ENCODE measurements around the gene APOL6.

APOL6 gene

DNA sequence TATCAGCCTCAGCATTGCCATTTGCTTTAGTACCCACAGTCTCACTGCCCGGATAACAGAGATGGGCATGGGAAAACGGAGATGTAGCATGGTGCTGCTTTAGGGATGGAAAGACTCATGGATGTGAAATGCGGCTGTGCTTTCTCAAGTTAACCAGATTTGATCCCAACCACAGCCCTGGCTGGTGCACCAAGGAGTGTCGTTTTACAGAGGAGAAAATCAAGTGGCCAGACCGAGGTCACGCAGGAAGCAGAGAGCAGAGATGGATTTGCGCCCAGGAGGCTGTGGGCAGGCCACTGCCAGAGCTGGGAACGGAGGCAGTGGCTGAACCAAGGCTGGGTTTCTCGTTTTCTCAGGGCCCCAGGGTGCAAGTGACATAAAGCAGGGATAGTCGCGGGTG lies 40.2 kb upstream of the APOL6 start:
- 86 to 88% methylated on average over 11 of the region's 11 CpGs for WGBS, 2 experiments
- Histone ChIP-seq H3K27ac (ENCODE audit: insufficient read depth, low read depth, low read length, poor library complexity, severe bottlenecking) (no peak overlapping the region), H3K27me3 (ENCODE audit: control insufficient read depth, insufficient read depth, low read length, poor library complexity, severe bottlenecking) (no peaks in the 10 kb centered on the region), H3K9me3 (ENCODE audit: control insufficient read depth, low read length) (no peaks in the 10 kb centered on the region), H3K4me3 (ENCODE audit: insufficient read depth, low read depth, low read length) (no peak overlapping the region), H3K4me1 (ENCODE audit: control insufficient read depth, insufficient read depth, low read length) (no peaks in the 10 kb centered on the region), H3K36me3 (ENCODE audit: control insufficient read depth, insufficient read depth, low read length) (no peaks in the 10 kb centered on the region)

DNA sequence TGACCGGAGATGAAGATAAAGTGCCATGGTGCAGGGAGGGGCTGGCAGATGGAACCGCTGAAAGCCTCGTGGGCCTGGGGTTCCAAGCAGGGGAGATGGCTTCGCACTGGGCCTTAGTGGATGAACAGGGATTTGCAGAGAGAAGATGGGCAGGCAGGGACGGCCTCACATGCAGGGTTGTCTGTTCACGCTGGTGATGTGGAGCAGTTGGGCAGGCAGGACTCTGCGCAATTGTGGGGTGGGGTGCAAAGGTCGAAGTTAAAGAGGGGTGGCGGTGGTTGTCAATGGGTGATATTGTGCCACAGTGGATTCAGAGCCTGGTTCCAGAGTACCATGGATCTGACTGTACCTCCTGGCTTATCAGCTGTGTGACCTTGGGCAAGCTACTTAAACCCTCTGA lies 39.0 kb upstream of the APOL6 start:
- Histone ChIP-seq H3K9me3 (ENCODE audit: control insufficient read depth, low read length) (no peaks in the 10 kb centered on the region), H3K4me3 (ENCODE audit: insufficient read depth, low read depth, low read length) (no peak overlapping the region), H3K27me3 (ENCODE audit: control insufficient read depth, insufficient read depth, low read length, poor library complexity, severe bottlenecking) (no peaks in the 10 kb centered on the region), H3K36me3 (ENCODE audit: control insufficient read depth, insufficient read depth, low read length) (no peaks in the 10 kb centered on the region), H3K27ac (ENCODE audit: insufficient read depth, low read depth, low read length, poor library complexity, severe bottlenecking) (no peak overlapping the region), H3K4me1 (ENCODE audit: control insufficient read depth, insufficient read depth, low read length) (no peaks in the 10 kb centered on the region)
- WGBS, 2 experiments: 92 to 93% methylated on average over 9 of the region's 9 CpGs

DNA sequence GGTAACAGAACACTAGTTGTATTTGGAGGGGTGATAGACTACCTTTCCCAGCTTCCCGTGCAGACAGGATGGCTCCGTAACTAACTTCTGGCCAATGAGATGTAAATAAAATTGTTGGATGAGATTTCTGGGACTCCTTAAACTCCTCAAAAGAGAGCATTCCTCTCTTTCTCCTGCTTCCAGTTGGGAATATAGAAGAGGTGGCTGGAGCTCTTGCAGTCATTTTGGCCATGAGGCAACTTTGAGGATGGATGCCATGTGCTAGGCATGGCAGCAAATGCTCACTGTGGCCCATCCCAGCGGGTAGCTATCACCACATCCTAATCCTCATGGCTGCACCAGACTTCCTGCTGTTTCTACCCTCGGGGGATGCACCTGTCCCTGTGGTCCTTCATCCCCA lies 38.5 kb upstream of the APOL6 start:
- H3K36me3 ChIP-seq (ENCODE audit: control insufficient read depth, insufficient read depth, low read length): no peaks in the 10 kb centered on the region
- H3K4me1 ChIP-seq (ENCODE audit: control insufficient read depth, insufficient read depth, low read length): no peaks in the 10 kb centered on the region
- no peak overlapping the region for H3K4me3 ChIP-seq (ENCODE audit: insufficient read depth, low read depth, low read length)
- H3K9me3 ChIP-seq (ENCODE audit: control insufficient read depth, low read length): no peaks in the 10 kb centered on the region
- H3K27ac ChIP-seq (ENCODE audit: insufficient read depth, low read depth, low read length, poor library complexity, severe bottlenecking): no peak overlapping the region
- no peaks in the 10 kb centered on the region for H3K27me3 ChIP-seq (ENCODE audit: control insufficient read depth, insufficient read depth, low read length, poor library complexity, severe bottlenecking)
- 87 to 92% methylated on average over 4 of the region's 4 CpGs for WGBS, 2 experiments

DNA sequence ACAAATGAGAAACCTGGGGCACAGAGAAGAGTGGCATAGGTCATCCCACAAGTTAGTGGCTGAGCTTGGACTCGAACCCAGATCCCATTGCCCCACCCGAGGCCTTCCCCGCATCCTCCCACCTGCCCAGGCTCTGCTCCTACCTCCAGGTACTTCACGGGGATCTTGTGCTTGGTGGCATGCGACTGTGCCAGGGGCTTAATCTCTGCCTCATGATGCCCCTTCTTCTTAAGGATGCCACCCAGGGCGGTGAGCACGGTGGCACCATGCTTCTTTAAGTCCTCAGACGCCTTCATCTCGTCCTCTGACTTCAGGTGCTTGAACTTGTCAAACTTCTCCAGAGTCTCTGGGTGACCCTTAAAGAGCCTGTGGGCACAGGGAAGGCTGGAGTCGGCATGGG lies 37.5 kb upstream of the APOL6 start:
- H3K36me3 ChIP-seq (ENCODE audit: control insufficient read depth, insufficient read depth, low read length): no peaks in the 10 kb centered on the region
- WGBS, 2 experiments: 83% methylated on average over 10 of the region's 10 CpGs
- no peaks in the 10 kb centered on the region for H3K4me1 ChIP-seq (ENCODE audit: control insufficient read depth, insufficient read depth, low read length)
- no peaks in the 10 kb centered on the region for H3K27me3 ChIP-seq (ENCODE audit: control insufficient read depth, insufficient read depth, low read length, poor library complexity, severe bottlenecking)
- no peak overlapping the region for H3K27ac ChIP-seq (ENCODE audit: insufficient read depth, low read depth, low read length, poor library complexity, severe bottlenecking)
- no peaks in the 10 kb centered on the region for H3K9me3 ChIP-seq (ENCODE audit: control insufficient read depth, low read length)
- H3K4me3 ChIP-seq (ENCODE audit: insufficient read depth, low read depth, low read length): no peak overlapping the region

DNA sequence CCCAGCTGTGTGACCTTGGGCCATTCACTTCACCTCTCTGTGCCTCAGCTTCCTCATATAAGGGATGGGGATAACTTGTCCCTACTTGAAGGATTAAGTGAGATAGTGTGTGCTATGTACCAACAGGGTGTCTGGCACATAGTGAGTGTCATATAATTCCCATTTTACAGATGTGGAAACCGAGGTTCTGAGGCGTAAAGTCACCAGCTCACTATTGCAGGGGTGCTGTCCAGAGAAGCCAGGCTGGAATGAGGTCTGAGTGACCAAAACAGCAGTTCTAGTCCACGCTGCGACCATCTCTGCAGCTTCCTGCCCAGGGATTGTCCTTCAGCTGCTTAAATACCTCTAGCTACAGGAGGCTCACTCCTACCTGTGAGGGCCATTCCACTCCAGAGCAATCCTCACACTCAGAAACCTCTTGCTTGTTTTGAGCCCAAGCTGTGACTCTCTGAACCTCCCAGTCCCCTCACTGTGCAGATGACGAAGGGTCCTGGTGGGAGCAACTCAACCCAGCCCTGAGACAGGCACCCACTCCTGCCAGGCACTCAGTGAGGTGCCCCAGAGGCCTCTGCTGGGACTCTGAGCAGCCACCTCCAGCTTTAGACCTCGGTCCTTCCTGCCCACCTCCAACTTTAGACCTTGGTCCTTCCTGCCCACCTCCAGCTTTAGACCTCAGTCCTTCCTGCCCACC lies 36.9 kb upstream of the APOL6 start:
- WGBS, 2 experiments: 92% methylated on average over 6 of the region's 6 CpGs
- no peaks in the 10 kb centered on the region for H3K9me3 ChIP-seq (ENCODE audit: control insufficient read depth, low read length)
- H3K27me3 ChIP-seq (ENCODE audit: control insufficient read depth, insufficient read depth, low read length, poor library complexity, severe bottlenecking): no peaks in the 10 kb centered on the region
- no peak overlapping the region for H3K27ac ChIP-seq (ENCODE audit: insufficient read depth, low read depth, low read length, poor library complexity, severe bottlenecking)
- H3K4me1 ChIP-seq (ENCODE audit: control insufficient read depth, insufficient read depth, low read length): no peaks in the 10 kb centered on the region
- H3K4me3 ChIP-seq (ENCODE audit: insufficient read depth, low read depth, low read length): no peak overlapping the region
- H3K36me3 ChIP-seq (ENCODE audit: control insufficient read depth, insufficient read depth, low read length): no peaks in the 10 kb centered on the region

DNA sequence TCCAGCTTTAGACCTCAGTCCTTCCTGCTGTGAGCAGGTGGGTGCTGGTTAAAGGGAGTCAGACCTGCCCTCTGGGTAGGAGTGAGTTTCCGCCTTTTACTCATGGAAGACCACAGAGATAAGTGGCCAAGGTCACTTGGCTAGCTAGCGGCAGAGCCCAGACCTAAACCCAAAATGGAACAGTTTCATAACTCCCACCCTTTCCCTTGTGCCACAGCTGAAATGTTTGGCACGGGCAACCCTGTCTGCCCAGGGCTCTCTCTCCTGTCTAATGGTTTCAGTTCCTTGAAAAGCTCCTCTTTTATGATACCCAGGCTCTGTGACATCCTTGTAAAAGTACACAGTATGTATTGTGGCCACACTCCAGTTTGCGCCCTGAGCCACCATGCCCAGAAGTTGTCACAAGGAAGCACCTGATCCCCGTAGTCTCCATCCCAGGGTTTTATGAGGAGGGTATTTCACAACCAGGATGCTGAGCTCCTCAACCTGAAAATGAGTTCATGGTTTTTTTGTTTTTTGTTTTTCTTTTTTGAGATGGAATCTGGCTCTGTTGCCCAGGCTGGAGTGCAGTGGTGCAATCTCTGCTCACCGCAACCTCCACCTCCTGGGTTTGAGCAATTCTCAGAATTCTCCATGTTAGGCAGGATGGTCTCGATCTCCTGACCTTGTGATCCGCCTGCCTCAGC lies 36.2 kb upstream of the APOL6 start:
- 92 to 95% methylated on average over 8 of the region's 8 CpGs for WGBS, 2 experiments
- no peaks in the 10 kb centered on the region for H3K27me3 ChIP-seq (ENCODE audit: control insufficient read depth, insufficient read depth, low read length, poor library complexity, severe bottlenecking)
- no peaks in the 10 kb centered on the region for H3K36me3 ChIP-seq (ENCODE audit: control insufficient read depth, insufficient read depth, low read length)
- H3K9me3 ChIP-seq (ENCODE audit: control insufficient read depth, low read length): no peaks in the 10 kb centered on the region
- H3K27ac ChIP-seq (ENCODE audit: insufficient read depth, low read depth, low read length, poor library complexity, severe bottlenecking): no peak overlapping the region
- no peaks in the 10 kb centered on the region for H3K4me1 ChIP-seq (ENCODE audit: control insufficient read depth, insufficient read depth, low read length)
- no peak overlapping the region for H3K4me3 ChIP-seq (ENCODE audit: insufficient read depth, low read depth, low read length)

DNA sequence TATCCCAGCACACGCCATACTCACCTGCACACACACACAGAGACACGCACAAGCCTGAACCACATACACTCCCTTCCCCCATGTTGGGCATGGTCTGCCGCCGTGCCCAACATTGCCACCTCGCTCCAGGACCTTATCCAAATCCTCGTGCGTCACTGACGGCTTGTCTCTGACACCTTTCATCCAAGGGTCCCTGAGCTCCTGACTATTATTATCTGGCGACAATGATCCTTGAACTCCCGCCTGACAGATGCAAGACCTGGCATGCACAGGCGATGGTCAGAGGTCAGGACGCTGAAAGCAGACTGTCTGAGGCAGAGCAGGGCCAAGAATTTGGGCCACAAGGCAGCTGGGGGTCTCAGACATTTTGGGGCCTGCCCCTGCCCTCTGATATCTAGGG lies 35.3 kb upstream of the APOL6 start:
- Histone ChIP-seq H3K27ac (ENCODE audit: insufficient read depth, low read depth, low read length, poor library complexity, severe bottlenecking) (no peak overlapping the region), H3K4me1 (ENCODE audit: control insufficient read depth, insufficient read depth, low read length) (no peaks in the 10 kb centered on the region), H3K27me3 (ENCODE audit: control insufficient read depth, insufficient read depth, low read length, poor library complexity, severe bottlenecking) (no peaks in the 10 kb centered on the region), H3K9me3 (ENCODE audit: control insufficient read depth, low read length) (no peaks in the 10 kb centered on the region), H3K36me3 (ENCODE audit: control insufficient read depth, insufficient read depth, low read length) (no peaks in the 10 kb centered on the region), H3K4me3 (ENCODE audit: insufficient read depth, low read depth, low read length) (no peak overlapping the region)
- WGBS, 2 experiments: 94 to 95% methylated on average over 12 of the region's 12 CpGs

DNA sequence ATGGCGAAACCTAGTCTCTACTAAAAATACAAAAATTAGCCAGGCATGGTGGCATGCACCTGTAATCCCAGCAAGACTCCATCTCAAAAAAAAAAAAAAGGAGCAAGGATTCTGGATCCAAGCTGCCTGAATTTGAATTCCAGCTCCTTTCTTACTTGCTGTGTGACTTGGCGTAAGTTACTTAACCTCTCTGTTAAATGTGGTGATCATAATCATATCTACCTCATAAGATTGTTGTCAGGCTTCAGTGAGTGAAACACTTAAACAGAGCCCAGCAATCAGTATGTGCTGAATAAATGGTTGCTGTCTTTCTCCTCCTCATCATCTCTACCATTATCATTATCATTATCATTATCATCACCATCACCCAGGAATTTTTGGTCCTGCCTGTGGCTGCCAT lies 33.8 kb upstream of the APOL6 start:
- Histone ChIP-seq H3K4me1 (ENCODE audit: control insufficient read depth, insufficient read depth, low read length) (no peaks in the 10 kb centered on the region), H3K36me3 (ENCODE audit: control insufficient read depth, insufficient read depth, low read length) (no peaks in the 10 kb centered on the region), H3K27ac (ENCODE audit: insufficient read depth, low read depth, low read length, poor library complexity, severe bottlenecking) (no peak overlapping the region), H3K27me3 (ENCODE audit: control insufficient read depth, insufficient read depth, low read length, poor library complexity, severe bottlenecking) (no peaks in the 10 kb centered on the region), H3K9me3 (ENCODE audit: control insufficient read depth, low read length) (no peaks in the 10 kb centered on the region), H3K4me3 (ENCODE audit: insufficient read depth, low read depth, low read length) (no peak overlapping the region)
- 96 to 100% methylated on average over 1 to 2 of the region's 2 CpGs for WGBS, 2 experiments

DNA sequence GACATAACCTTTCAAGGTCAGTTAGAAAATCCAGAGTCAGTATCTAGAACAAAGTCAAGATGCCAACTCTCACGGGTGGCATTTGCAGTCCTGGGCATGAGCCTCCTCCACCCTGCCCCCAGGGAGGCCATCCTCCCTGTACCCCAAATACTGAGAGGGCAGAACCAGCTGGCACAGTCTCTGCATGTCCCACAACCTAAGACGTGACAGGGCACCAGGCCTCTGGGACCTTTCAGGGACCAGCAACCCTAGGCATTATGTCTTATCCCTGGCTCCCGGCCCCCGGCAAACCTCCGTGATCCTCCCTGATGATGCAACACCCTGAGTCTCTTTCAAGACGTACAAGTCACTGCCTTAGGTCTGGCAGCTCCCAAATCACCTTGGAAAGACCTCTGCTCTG lies 33.1 kb upstream of the APOL6 start:
- Histone ChIP-seq H3K4me1 (ENCODE audit: control insufficient read depth, insufficient read depth, low read length) (no peaks in the 10 kb centered on the region), H3K36me3 (ENCODE audit: control insufficient read depth, insufficient read depth, low read length) (no peaks in the 10 kb centered on the region), H3K4me3 (ENCODE audit: insufficient read depth, low read depth, low read length) (no peak overlapping the region), H3K9me3 (ENCODE audit: control insufficient read depth, low read length) (no peaks in the 10 kb centered on the region), H3K27me3 (ENCODE audit: control insufficient read depth, insufficient read depth, low read length, poor library complexity, severe bottlenecking) (no peaks in the 10 kb centered on the region), H3K27ac (ENCODE audit: insufficient read depth, low read depth, low read length, poor library complexity, severe bottlenecking) (no peak overlapping the region)
- 77 to 85% methylated on average over 6 of the region's 6 CpGs for WGBS, 2 experiments

DNA sequence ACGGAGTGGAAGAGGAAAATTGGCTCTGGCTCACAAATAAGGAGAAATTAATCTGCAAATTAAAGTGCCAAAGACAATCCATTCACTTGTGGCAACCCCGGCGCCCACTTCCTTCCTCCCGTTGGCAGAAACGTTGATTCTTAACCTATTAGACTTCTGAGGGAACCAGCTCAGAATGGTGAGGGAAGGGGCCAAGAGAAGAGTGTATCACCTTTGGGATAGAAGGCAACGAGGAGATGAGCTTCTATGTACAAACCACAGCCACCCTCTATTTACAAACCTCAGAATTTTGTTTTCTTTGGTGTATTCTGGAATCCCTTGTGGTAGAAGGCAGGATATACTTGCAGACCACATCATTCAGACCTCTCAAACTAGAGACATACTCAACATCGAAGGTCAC lies 32.2 kb upstream of the APOL6 start:
- WGBS, 2 experiments: 94 to 96% methylated on average over 6 to 7 of the region's 7 CpGs
- H3K27ac ChIP-seq (ENCODE audit: insufficient read depth, low read depth, low read length, poor library complexity, severe bottlenecking): no peak overlapping the region

More for the DNA sequence above, 32.2 kb upstream of the APOL6 start:
- Histone ChIP-seq H3K9me3 (ENCODE audit: control insufficient read depth, low read length) (no peaks in the 10 kb centered on the region), H3K36me3 (ENCODE audit: control insufficient read depth, insufficient read depth, low read length) (no peaks in the 10 kb centered on the region), H3K27me3 (ENCODE audit: control insufficient read depth, insufficient read depth, low read length, poor library complexity, severe bottlenecking) (no peaks in the 10 kb centered on the region), H3K4me3 (ENCODE audit: insufficient read depth, low read depth, low read length) (no peak overlapping the region), H3K4me1 (ENCODE audit: control insufficient read depth, insufficient read depth, low read length) (peaks cover 5% of the 10 kb centered on the region)

Data from ectodermal cell (in vitro differentiated cells).